ENCODE data around the gene CD163.
A peak's percentile ranks its signal among the peaks of the same experiment; 100 is the strongest.
"Not testable (repeated sequence)": the region's sequence is repeated elsewhere in the genome, so short reads cannot be mapped to it uniquely, and the experiment has no call there.

CD163 gene

GRCh38 chr12:7503686-7504415 is at the start of gene CD163:
CD163 (minus strand) TSS chr12:7503777; CDS start chr12:7503690, 87 bp downstream.
- DNase-seq: no peak

DNA sequence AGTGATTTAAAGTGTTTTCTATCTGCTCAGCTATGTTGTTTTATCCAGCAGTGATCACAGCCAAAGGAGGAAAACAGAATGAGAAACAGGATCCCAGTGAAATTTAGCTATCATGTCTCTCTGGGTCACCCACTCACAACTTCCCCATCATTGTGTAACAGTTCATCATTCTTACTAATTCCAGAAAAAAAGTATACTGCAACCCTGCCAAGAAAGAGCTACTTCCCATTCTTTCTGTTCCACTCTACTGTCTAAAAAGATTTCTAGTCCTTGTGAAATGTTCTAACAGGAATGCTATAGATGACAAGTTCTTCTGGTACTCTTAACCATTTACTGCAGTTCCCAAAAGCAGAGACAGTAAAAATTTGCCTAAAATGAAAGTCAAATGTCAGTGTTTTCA is 39.2 kb upstream of the CD163 start:
- DNase-seq: no peak

- DNase-seq: no peak
Measured at GRCh38 chr12:7542046-7542445, 38.5 kb upstream of the CD163 start.

GRCh38 chr12:7514416-7514815 is 10.8 kb upstream of the CD163 start:
- no peak for DNase-seq

GRCh38 chr12:7512553-7512952 is 9.0 kb upstream of the CD163 start:
- no peak for DNase-seq

- not testable (repeated sequence) for DNase-seq
Measured at GRCh38 chr12:7509793-7510470, 6.4 kb upstream of the CD163 start.

GRCh38 chr12:7502612-7503011 is 965 bp downstream of the CD163 start:
- no peak for DNase-seq

DNA sequence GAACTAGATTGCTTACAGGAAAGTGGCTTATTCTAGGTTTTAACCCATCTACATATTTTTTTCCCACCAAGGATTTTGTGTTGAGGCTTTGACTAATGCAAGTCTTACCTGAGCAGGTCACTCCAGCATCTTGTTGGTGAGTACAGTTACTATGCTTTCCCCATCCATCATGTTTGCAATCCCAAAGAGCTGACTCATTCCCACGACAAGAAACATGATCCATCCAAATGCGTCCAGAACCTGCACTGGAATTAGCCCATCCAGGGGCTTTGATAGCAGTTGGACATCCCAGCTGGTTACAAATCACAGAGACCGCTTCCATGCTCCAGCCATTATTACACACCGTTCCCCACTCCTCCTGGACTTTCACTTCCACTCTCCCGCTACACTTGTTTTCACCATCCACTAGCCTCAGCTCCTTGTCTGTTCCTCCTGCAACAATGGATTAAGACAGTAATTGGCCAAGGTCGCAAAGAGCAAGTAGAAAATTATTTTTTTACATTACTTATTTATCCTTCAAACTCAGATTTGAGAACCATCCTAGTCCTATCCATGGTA is 2.5 kb downstream of the CD163 start:
- DNase-seq: no peak

- DNase-seq: no peak
Measured at GRCh38 chr12:7499636-7500035, 3.9 kb downstream of the CD163 start.

GRCh38 chr12:7498809-7499208 is 4.8 kb downstream of the CD163 start:
- no peak for DNase-seq

DNA sequence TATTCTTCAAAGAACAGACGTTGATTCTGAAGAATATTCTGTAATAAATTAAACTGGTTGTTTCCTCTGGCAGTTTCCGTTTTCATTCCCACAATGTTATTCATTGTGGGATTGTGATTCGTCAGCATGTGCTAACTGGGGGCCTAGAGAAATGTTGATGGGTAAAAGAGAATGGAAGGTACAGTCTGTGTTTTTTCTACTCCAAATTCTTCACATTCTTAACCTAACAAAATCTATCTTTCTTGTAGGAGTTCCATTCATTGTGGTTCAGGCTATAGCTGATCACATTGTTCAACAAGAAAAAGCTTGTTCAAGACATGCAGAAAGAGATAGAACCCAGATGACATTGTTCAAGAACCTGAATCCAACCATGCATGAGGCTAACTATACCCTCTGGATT is 5.9 kb downstream of the CD163 start:
- no peak for DNase-seq

- no peak for DNase-seq
Measured at GRCh38 chr12:7496451-7496850, 7.1 kb downstream of the CD163 start.

DNA sequence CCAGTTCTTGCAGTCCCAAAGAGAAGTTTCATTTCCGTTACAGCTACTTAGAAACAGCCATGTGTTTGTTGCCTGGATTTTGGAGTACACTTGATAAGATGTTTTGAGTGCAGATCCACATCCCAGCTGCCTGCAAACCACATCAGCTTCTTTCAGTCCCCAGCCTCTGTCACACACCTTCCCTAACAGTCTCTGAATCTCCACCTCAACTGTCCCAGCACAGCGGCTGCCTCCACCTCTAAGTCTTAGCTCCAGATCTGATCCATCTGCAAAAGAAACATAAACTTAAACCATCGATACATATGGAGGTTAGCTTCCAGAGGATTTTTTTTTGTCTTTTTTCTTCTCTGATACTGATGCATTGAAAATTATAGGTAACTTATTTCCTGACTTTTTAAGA is 8.4 kb downstream of the CD163 start:
- no peak for DNase-seq

GRCh38 chr12:7493006-7493405 is 10.6 kb downstream of the CD163 start:
- DNase-seq: no peak

GRCh38 chr12:7486512-7486911 is 17.1 kb downstream of the CD163 start:
- no peak for DNase-seq

DNA sequence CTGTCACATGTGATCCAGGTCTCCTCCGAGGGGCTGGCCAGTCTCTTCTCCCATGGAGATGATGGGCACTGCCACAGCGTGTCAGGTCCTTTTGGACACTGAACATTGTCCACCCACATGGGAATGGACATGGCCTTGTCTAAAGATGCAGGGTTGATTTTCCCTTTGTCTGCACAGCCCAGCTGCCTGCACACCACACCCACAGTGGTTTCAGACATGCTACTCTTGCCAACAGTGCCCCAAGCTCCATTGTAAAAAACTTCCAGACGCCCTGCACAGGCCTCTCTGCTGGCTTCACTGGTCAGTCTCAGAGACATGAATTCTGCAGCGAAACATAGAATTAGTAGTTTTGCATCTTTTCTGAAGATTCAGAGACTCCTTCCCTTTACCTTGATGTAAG is 18.5 kb downstream of the CD163 start:
- no peak for DNase-seq

GRCh38 chr12:7483343-7483742 is 20.2 kb downstream of the CD163 start:
- DNase-seq: no peak

DNA sequence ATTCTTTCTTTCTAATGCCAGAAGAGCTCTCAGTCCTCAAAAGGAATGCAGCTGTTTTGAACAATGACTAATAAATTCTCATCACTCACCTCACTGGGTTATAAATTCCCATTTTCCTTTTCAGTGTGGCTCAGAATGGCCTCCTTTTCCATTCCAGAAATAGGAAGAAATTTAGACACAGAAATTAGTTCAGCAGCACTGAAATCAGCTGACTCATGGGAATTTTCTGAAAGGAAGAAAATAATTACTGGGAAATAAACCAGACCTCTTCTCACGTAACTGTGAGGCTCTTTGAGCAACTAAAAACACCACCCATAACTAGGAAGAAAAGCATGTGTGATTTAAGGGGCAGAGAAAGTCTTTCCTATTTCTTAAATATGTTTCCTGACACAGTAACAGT is 23.8 kb downstream of the CD163 start:
- DNase-seq: no peak

- no peak for DNase-seq
Measured at GRCh38 chr12:7472060-7472459, 31.5 kb downstream of the CD163 start.

DNA sequence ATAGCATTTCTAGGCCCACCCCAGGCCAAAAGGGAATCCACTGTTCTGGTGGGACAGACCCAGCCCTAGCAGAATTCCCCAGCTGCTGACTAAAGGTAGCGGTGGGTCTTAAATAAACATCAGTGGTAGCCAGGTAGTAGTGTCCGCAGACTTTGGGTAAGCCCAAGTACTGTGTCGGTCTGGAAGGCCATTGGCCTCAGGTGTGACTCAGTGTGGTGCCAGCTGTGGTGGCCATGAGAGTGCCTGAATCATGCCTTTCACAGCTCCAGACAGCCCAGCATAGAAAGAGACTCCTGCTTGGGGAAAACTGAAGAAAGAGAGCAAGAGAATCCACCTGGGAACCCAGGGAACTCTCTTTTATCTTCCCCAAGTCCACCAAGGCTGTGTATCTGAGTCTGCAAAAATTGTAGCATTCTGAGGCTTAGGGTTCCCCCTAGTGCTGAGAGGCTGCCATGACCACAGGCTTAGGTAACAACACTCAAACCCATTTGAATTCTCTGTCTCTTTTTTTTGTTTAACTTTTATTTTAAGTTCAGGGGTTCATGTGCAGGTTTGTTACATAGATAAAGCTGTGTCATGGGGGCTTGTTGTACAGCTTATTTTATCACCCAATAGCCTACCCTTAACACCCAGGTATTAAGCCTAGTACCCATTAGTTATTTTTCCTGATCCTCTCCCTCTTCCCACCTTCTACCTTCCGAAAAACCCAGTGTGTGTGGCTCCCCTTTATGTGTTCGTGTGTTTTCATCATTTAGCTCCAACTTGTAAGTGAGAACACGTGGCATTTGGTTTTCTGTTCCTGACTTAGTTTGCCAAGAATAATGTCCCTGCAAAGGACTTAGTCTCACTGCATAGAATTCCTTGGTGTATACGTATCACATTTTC is 43.0 kb downstream of the CD163 start:
- peak; percentile 49 for DNase-seq

DNA sequence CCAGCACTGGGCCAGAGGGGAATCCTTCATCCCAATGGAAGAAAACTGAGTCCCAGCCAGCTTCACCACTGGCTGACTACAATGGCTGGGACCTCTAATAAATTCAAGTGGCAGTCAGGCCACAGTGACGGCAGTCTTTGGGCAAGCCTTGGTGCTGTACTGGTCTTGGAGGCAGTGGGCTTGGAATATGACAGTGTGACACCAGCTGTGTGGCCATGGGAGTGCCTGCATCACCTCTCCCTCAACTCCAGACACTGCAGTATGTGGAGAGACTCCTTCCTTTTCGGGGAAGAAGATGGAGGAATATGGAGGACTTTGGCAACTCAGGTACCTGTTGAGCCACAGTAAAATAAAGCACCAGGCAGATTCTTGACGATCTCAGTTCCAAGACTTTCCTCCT is 43.6 kb downstream of the CD163 start:
- DNase-seq: no peak

DNA sequence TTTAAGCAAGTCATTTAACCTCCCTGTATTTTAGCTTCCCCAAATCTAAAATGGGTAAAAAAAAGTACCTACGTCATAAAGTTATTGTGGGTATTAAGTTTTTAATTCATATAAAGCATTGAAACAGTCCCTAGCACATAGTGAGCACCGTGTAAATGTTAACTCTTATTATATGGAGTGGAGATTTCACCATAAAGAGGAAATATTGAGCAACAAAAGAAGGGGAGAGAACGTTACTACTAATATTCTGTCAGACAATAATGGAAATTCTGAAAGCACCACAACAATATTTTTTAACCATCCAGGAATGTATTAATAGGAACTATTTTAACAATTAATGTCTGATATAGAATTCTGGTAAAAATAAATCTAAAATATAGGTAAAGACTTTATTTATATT is 51.8 kb downstream of the CD163 start:
- no peak for DNase-seq

DNA sequence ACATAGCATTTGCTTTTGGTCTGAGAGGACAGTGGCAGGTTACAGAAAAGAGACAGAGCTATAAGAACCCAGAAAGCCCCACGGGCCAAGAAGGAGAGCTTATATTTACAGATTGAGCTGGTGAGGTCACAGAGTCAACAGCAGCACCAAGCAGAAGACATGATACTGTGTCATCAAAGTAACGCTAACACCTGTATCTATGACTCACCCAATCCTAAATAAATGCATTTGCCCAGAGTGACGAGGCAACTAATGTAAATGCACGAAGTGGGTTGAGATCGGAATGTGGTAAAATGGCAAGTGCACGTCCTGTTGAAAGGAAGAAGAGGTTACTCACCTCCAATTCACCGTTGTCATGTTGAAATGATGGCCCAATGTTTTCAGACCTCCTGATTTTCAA is 52.9 kb downstream of the CD163 start:
- DNase-seq: no peak
